Neural cell (in vitro differentiated cells): ENCODE data around the gene PLEKHF1.

Source experiments
- CTCF ChIP-seq: fragments of 450-650 bp; IDR thresholded peaks from 2 replicates; pipeline ENCODE4 v1.5.1; 2014; ENCODE audit warnings: antibody characterized with exemption, mild to moderate bottlenecking, moderate library complexity; ENCODE audit not compliant: poor library complexity, severe bottlenecking
- EP300 ChIP-seq: fragments of 450-650 bp; conservative IDR thresholded peaks from 2 replicates; pipeline ENCODE4 v1.6.1; 2014; ENCODE audit warnings: antibody characterized with exemption, mild to moderate bottlenecking, moderate library complexity; ENCODE audit not compliant: poor library complexity, severe bottlenecking
- EZH2 ChIP-seq: fragments of 200-600, 300-800 bp; shearing (Covaris generic), sonication (generic); IDR thresholded peaks from 2 replicates; pipeline ENCODE4 v1.6.1; 2014; ENCODE audit warnings: antibody characterized with exemption, low read length, borderline replicate concordance, mild to moderate bottlenecking; ENCODE audit not compliant: insufficient read depth, poor library complexity, severe bottlenecking
- MXI1 ChIP-seq: fragments of 450-650 bp; conservative IDR thresholded peaks from 2 replicates; pipeline ENCODE4 v1.6.1; 2014; ENCODE audit warnings: antibody characterized with exemption, mild to moderate bottlenecking; ENCODE audit not compliant: poor library complexity, severe bottlenecking
- POLR2AphosphoS5 ChIP-seq: IDR thresholded peaks from 2 replicates; pipeline ENCODE4 v1.6.1; 2012
- RAD21 ChIP-seq: fragments of 450-650 bp; conservative IDR thresholded peaks from 2 replicates; pipeline ENCODE4 v1.6.1; 2014; ENCODE audit warnings: antibody characterized with exemption, mild to moderate bottlenecking, moderate library complexity
- REST ChIP-seq: IDR thresholded peaks from 2 replicates; pipeline ENCODE4 v1.6.1; 2012; ENCODE audit warnings: borderline replicate concordance
- SMC3 ChIP-seq: fragments of 450-650 bp; conservative IDR thresholded peaks from 2 replicates; pipeline ENCODE4 v1.6.1; 2014; ENCODE audit warnings: antibody characterized with exemption, mild to moderate bottlenecking, moderate library complexity; ENCODE audit not compliant: poor library complexity
- TAF1 ChIP-seq: IDR thresholded peaks from 2 replicates; pipeline ENCODE4 v1.6.1; 2012; ENCODE audit warnings: low read depth

GRCh38 chr19:29696565-29696846 is 31.2 kb downstream of the PLEKHF1 start:
- TF ChIP-seq CTCF (no peak), POLR2AphosphoS5 (no peak), TAF1 (no peak), RAD21 (no peak), EP300 (no peak), MXI1 (no peak), EZH2 (no peak), REST (no peak), SMC3 (no peak)
